Vagina (tissue), 2 donors: Measurements from ENCODE around the gene SLC25A44.

Source experiments
- POLR2A ChIP-seq, 2 donors: fragments of 450-650 bp; IDR thresholded peaks; one replicate each; pipeline ENCODE4 v1.6.1; 2017; ENCODE audit warnings: antibody characterized with exemption in 2 of 2, mild to moderate bottlenecking in 2 of 2, moderate library complexity in 2 of 2
- TF ChIP-seq, protein P1 (sequence below), 3 experiments: fragments of 450-650 bp in 2 of 3; fragments of 200-600 bp in 1 of 3; sonication (generic) in 1 of 3; IDR thresholded peaks; one replicate each; pipeline ENCODE4 v1.5.1; 2017 to 2019; ENCODE audit warnings: antibody characterized with exemption in 3 of 3, mild to moderate bottlenecking in 2 of 3, moderate library complexity in 2 of 3

DNA sequence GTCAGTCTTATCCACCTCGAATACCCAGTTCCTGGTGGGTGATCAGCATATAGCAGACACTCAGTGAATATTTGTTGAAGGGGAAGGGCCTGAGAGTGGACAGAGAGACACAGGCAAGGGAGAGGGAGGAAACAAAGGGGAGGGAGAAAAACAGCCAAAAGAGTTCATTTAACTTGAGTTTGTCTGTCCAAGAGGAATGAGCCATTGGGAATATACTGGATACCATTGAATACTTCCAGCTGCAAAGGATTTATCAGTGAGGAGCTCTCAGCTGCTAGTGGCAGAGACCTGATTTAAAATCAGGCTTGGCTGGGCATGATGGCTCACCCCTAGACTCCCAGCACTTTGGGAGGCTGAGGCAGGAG, 36.6 kb downstream of the SLC25A44 start:
- TF ChIP-seq, protein P1, sequence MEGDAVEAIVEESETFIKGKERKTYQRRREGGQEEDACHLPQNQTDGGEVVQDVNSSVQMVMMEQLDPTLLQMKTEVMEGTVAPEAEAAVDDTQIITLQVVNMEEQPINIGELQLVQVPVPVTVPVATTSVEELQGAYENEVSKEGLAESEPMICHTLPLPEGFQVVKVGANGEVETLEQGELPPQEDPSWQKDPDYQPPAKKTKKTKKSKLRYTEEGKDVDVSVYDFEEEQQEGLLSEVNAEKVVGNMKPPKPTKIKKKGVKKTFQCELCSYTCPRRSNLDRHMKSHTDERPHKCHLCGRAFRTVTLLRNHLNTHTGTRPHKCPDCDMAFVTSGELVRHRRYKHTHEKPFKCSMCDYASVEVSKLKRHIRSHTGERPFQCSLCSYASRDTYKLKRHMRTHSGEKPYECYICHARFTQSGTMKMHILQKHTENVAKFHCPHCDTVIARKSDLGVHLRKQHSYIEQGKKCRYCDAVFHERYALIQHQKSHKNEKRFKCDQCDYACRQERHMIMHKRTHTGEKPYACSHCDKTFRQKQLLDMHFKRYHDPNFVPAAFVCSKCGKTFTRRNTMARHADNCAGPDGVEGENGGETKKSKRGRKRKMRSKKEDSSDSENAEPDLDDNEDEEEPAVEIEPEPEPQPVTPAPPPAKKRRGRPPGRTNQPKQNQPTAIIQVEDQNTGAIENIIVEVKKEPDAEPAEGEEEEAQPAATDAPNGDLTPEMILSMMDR (IDR thresholded peaks at IDR 0.05), result no peak
- no peak for TF ChIP-seq POLR2A (IDR thresholded peaks at IDR 0.05)
